Fibroblast of lung (primary cell): ENCODE results near the gene SERPINB2.

Experiments used
- CTCF ChIP-seq, 2 donors: IDR thresholded peaks in 1 of 2; conservative IDR thresholded peaks in 1 of 2; 1 replicate in 1 of 2; 2 replicates in 1 of 2; pipeline ENCODE4 v1.5.1; 2011 to 2012; ENCODE audit warnings: low read length in 2 of 2, control low read depth in 1 of 2, inconsistent platforms in 1 of 2, low read depth in 1 of 2, mild to moderate bottlenecking in 1 of 2
- EZH2 ChIP-seq: IDR thresholded peaks from 2 replicates; pipeline ENCODE4 v1.5.1; 2012; ENCODE audit warnings: low read length, control low read depth, mild to moderate bottlenecking; ENCODE audit errors: missing control alignments

GRCh38 chr18:63882333-63883141, 5.0 kb upstream of the SERPINB2 start:
- TF ChIP-seq CTCF (conservative IDR thresholded peaks at IDR 0.05 in 1 of 2, IDR thresholded peaks at IDR 0.05 in 1 of 2; ENCODE audit: low read depth in 1 of 2, low read length in 2 of 2) = no peak
- TF ChIP-seq EZH2 = no peak
